OCI-LY7 (cell line): ENCODE measurements around the gene CTBP1. TPM values are rescaled to one million over a fixed set of nuclear protein-coding genes. Genes with fewer than 3 reads are reported as not detected.
A peak's percentile ranks its signal among the peaks of the same experiment; 100 is the strongest.

ENCODE experiments used
- BruUV-seq: library from RNA; stranded (reverse); fragments of 400-500 nt; replicated peaks from 2 replicates; lab custom pipeline; 2021; lab: Mats Ljungman, UMichigan
- CTCF ChIA-PET: fragments of 300-600 bp; sonication (Branson Sonifier 250); formaldehyde crosslinking; loops from one replicate; lab custom pipeline; 2022; ENCODE audit warnings: antibody characterized with exemption; ENCODE audit not compliant: unreplicated experiment; lab: Charles Lee
- POLR2A ChIA-PET: fragments of 300-600 bp; sonication (Branson Sonifier 250); formaldehyde crosslinking; loops from one replicate; lab custom pipeline; 2022; ENCODE audit warnings: antibody characterized with exemption; lab: Charles Lee
- DNase-seq: peaks from one replicate; pipeline ENCODE4 v3.0.0-alpha.2; 2015; ENCODE audit warnings: low spot score
- H2AFZ ChIP-seq: fragments of 200-600 bp; sonication (generic), shearing (Covaris generic); 2 replicates; pipeline ENCODE4 v1.6.1; 2014; ENCODE audit warnings: mild to moderate bottlenecking, antibody characterized with exemption, low read length, moderate library complexity
- H3K27ac ChIP-seq: fragments of 200-600 bp; sonication (generic); 2 replicates; pipeline ENCODE4 v1.5.1; 2014; ENCODE audit warnings: mixed run types, low read depth, mild to moderate bottlenecking, moderate library complexity, low read length, inconsistent platforms; ENCODE audit not compliant: poor library complexity, severe bottlenecking
- H3K36me3 ChIP-seq: fragments of 200-600 bp; sonication (generic); 2 replicates; pipeline ENCODE4 v1.6.1; 2014; ENCODE audit warnings: mild to moderate bottlenecking, antibody characterized with exemption, low read length, moderate library complexity, mixed read lengths; ENCODE audit not compliant: insufficient read depth
- H3K4me1 ChIP-seq: fragments of 200-600 bp; sonication (generic); 2 replicates; pipeline ENCODE4 v1.5.1; 2014; ENCODE audit warnings: mild to moderate bottlenecking, low read length; ENCODE audit not compliant: insufficient read depth, poor library complexity, severe bottlenecking
- H3K4me2 ChIP-seq: fragments of 200-600 bp; sonication (generic); 2 replicates; pipeline ENCODE4 v1.6.1; 2014; ENCODE audit warnings: mild to moderate bottlenecking, low read length
- H3K4me3 ChIP-seq: fragments of 200-600 bp; sonication (generic); 2 replicates; pipeline ENCODE4 v1.5.1; 2014; ENCODE audit warnings: mild to moderate bottlenecking, low read depth, low read length; ENCODE audit not compliant: poor library complexity, severe bottlenecking
- H3K79me2 ChIP-seq: fragments of 200-600 bp; sonication (generic); 2 replicates; pipeline ENCODE4 v1.6.1; 2016; ENCODE audit warnings: low read depth, mild to moderate bottlenecking, low read length, moderate library complexity, mixed read lengths; ENCODE audit not compliant: insufficient read depth
- H3K9me2 ChIP-seq: fragments of 200-600 bp; sonication (generic); 2 replicates; pipeline ENCODE4 v1.6.1; 2016; ENCODE audit warnings: mild to moderate bottlenecking, low read length, mixed read lengths; ENCODE audit not compliant: insufficient read depth
- H3K9me3 ChIP-seq: fragments of 200-600 bp; sonication (generic); 2 replicates; pipeline ENCODE4 v1.6.1; 2014; ENCODE audit warnings: mild to moderate bottlenecking, mixed run types, low read length, mixed read lengths
- H4K20me1 ChIP-seq: fragments of 200-600 bp; sonication (generic); 2 replicates; pipeline ENCODE4 v1.6.1; 2014; ENCODE audit warnings: mild to moderate bottlenecking, antibody characterized with exemption, low read length, moderate library complexity, mixed read lengths; ENCODE audit not compliant: insufficient read depth
- CTCF ChIP-seq: fragments of 200-600 bp; sonication (generic); conservative IDR thresholded peaks from 2 replicates; pipeline ENCODE4 v1.5.1; 2014; ENCODE audit warnings: mild to moderate bottlenecking, antibody characterized with exemption, low read length, moderate library complexity, mixed read lengths
- EZH2phosphoT487 ChIP-seq: fragments of 200-600 bp; sonication (generic); IDR thresholded peaks from 2 replicates; pipeline ENCODE4 v1.6.1; 2018; ENCODE audit warnings: low read depth, borderline replicate concordance, mild to moderate bottlenecking, mixed run types, antibody characterized with exemption, low read length, moderate library complexity, mixed read lengths
- intact Hi-C: fragments of 100-400 bp; cut with micrococcal nuclease; formaldehyde crosslinking; loops from one replicate; pipeline ENCODE4 v1.10.0; 2022; ENCODE audit not compliant: unreplicated experiment
- total RNA-seq, 2 experiments: library from RNA; depleted of rRNA in 1 of 2; stranded (reverse); fragments of >200 nt in 1 of 2; shearing (Covaris generic) in 1 of 2; gene quantifications; 2 replicates each; pipeline ENCODE4 v1.2.3, GENCODE V29; 2014 to 2022

Gene CTBP1
- total RNA-seq, 2 experiments from 2014 or later = 238 to 311 TPM

- no peaks in the 10 kb centered on the region for H3K9me3 ChIP-seq
- no peaks in the 10 kb centered on the region for H4K20me1 ChIP-seq
- H3K4me1 ChIP-seq = peaks cover 18% of the 10 kb centered on the region
- H3K4me3 ChIP-seq = no peak overlapping the region
- TF ChIP-seq CTCF (no peak), EZH2phosphoT487 (no peak)
- intact Hi-C loops = no loop called here
- H3K27ac ChIP-seq = no peak overlapping the region
- CTCF ChIA-PET = no interaction called here
- H3K36me3 ChIP-seq = no peaks in the 10 kb centered on the region
- POLR2A ChIA-PET = no interaction called here
- no TSS peak for BruUV-seq
- H3K79me2 ChIP-seq = no peaks in the 10 kb centered on the region
- no peak for DNase-seq
- H3K9me2 ChIP-seq = no peaks in the 10 kb centered on the region
- no peak overlapping the region for H3K4me2 ChIP-seq
- no peak overlapping the region for H2AFZ ChIP-seq
These were observed 79.2 kb downstream of the CTBP1 start for GRCh38 chr4:1169691-1170096.

- intact Hi-C loops = no loop called here
- POLR2A ChIA-PET = no interaction called here
- TF ChIP-seq CTCF (no peak), EZH2phosphoT487 (no peak)
- no peaks in the 10 kb centered on the region for H3K9me2 ChIP-seq
- no peak overlapping the region for H3K27ac ChIP-seq
- no peaks in the 10 kb centered on the region for H4K20me1 ChIP-seq
- no TSS peak for BruUV-seq
- no peaks in the 10 kb centered on the region for H3K9me3 ChIP-seq
- H3K36me3 ChIP-seq = no peaks in the 10 kb centered on the region
- no peak for DNase-seq
- H3K4me1 ChIP-seq = peaks cover 18% of the 10 kb centered on the region
- no peak overlapping the region for H3K4me2 ChIP-seq
- CTCF ChIA-PET = no interaction called here
- H3K79me2 ChIP-seq = no peaks in the 10 kb centered on the region
- H2AFZ ChIP-seq = no peak overlapping the region
- H3K4me3 ChIP-seq = no peak overlapping the region
These were observed 79.7 kb downstream of the CTBP1 start for GRCh38 chr4:1169171-1169671.

- no TSS peak for BruUV-seq
- ChIA-PET CTCF (no interaction called here), POLR2A (interaction anchor here (0.8 kb wide), 1 partner anchor 46 kb away, joined by 3 read pairs; no protein-coding TSS in a partner anchor)
- Histone ChIP-seq H3K36me3 (no peaks in the 10 kb centered on the region), H3K27ac (no peak overlapping the region), H3K9me3 (no peaks in the 10 kb centered on the region), H4K20me1 (no peaks in the 10 kb centered on the region), H3K4me1 (peaks cover 18% of the 10 kb centered on the region), H3K79me2 (no peaks in the 10 kb centered on the region), H3K4me3 (peak overlapping the region; percentile 75), H2AFZ (peak overlapping the region; percentile 95), H3K9me2 (no peaks in the 10 kb centered on the region), H3K4me2 (peak overlapping the region; percentile 98)
- TF ChIP-seq CTCF = no peak
- no peak for TF ChIP-seq EZH2phosphoT487
- DNase-seq = no peak
- intact Hi-C loops = no loop called here
These were observed 80.5 kb downstream of the CTBP1 start for GRCh38 chr4:1168191-1169101.
